Measurements from ENCODE around the gene SPATA3. TPM values are rescaled to one million over a fixed set of nuclear protein-coding genes. Genes with fewer than 3 reads are reported as not detected.
A peak's percentile ranks its signal among the peaks of the same experiment; 100 is the strongest.

Gene SPATA3
- total and polyA plus RNA-seq, 2 of the 13 experiments (the other 11 are each of a cell fraction or from before 2014, with no cell fraction given): not detected

DNA sequence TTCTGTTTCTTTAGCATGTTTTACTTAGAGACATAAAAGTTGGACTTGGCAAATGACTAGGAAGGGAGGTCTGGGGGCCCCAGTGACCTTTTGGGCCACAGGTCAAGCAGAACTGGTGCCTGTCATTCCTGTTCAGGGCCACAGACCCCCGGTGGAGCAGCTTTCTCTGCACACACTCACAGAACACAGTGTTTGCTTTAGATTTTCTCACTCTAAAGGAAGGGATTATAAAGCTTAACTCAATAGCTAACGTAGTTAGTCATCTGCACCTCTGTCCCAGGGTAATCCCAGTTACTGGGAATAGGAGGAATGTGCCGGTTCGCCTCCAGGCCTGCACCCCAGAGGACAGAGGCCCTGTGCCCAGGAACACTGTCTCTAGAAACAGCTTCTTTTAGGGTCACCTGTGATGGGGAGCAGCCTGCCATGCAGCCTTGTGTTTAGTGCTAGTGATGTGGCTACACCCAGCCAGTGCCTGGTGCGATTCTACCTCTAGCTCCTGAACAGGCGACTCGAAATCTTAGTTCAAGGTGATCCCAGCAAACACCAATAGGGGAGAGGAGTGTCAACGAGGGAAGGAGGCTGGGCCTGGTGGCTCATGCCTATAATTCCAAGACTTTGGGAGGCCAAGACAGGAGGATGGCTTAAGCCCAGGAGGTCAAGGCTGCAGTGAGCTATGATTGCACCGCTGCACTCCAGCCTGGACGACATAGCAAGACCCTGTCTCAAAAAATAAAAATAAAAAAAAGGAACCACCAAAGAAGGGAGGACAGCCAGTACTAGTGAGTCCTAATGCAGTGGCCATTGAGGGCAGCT lies 11.6 kb downstream of the SPATA3 start:
- no peaks in the 10 kb centered on the region for H3K79me2 ChIP-seq (ENCODE audit: insufficient read depth, low read length)
- intact Hi-C loops (cut with micrococcal nuclease; ENCODE audit: unreplicated experiment) (loop anchor here (2.0 kb wide), 1 partner anchor 43 kb away; no protein-coding TSS in a partner anchor), in situ Hi-C loops (cut with HindIII; ENCODE audit: extremely low pct_ligation_motif_present, low pct_unique_long_range_greater_than_20kb) (no loop called here)
- no peaks in the 10 kb centered on the region for H3K36me3 ChIP-seq (replicated peaks in 1 of 2; ENCODE audit: control insufficient read depth in 1 of 2, insufficient read depth in 2 of 2, low read length in 2 of 2)
- peaks cover 3 to 49% of the 10 kb centered on the region in 2 experiments; a peak in 4 of 5 replicates for H3K27me3 ChIP-seq (ENCODE audit: control insufficient read depth in 1 of 2, insufficient read depth in 2 of 2, low read length in 2 of 2)
- no TSS peak for BruUV-seq (replicated peaks)
- H3K4me2 ChIP-seq (ENCODE audit: low read depth, low read length): peak overlapping the region; percentile 56
- no peaks in the 10 kb centered on the region for H4K20me1 ChIP-seq (ENCODE audit: insufficient read depth, low read length)
- ATAC-seq: peak; percentile 89
- CTCF ChIA-PET (ENCODE audit: low intra/inter-chr PET ratio, low total read pairs): no interaction called here
- peak; percentile 76 for DNase-seq (ENCODE audit: low spot score)
- peak overlapping the region; percentile 7 for H3K27ac ChIP-seq (ENCODE audit: extremely low read length, insufficient read depth, low read length)
- 22% methylated on average over 10 of the region's 10 CpGs for WGBS (ENCODE audit: low lambda C conversion rate)
- peaks cover 4% of the 10 kb centered on the region; the same call in 1 of the 2 replicates for H3K9me3 ChIP-seq (ENCODE audit: low read length)
- no peak overlapping the region for H3K9ac ChIP-seq (ENCODE audit: insufficient read depth, low read depth, low read length)
- FAIRE-seq: peak; percentile 67
- POLR2A ChIA-PET: interaction anchor here (0.7 to 3.6 kb wide), 4 partner anchors 8 to 44 kb away, joined by 3 to 46 read pairs (median 4); no protein-coding TSS in a partner anchor
- no peak overlapping the region for H2AFZ ChIP-seq (ENCODE audit: low read length)
- peaks cover 36% of the 10 kb centered on the region for H3K4me1 ChIP-seq (ENCODE audit: insufficient read depth, low read length)
- peak overlapping the region in 1 of 3 experiments; percentile 15; a peak in 1 of 6 replicates for H3K4me3 ChIP-seq (replicated peaks in 1 of 3; ENCODE audit: insufficient read depth in 1 of 3, low read depth in 2 of 3, low read length in 3 of 3)
- TF ChIP-seq ZNF788 (CRISPR knock-in tag; IDR thresholded peaks at IDR 0.05; ENCODE audit: borderline replicate concordance) (peak; percentile 40; the same call in 1 of the 2 replicates), MBNL3 (CRISPR knock-in tag; conservative IDR thresholded peaks at IDR 0.05) (no peak), PRDM10 (CRISPR knock-in tag; IDR thresholded peaks at IDR 0.05; ENCODE audit: low read depth) (no peak), HMG20A (CRISPR knock-in tag; IDR thresholded peaks at IDR 0.05; ENCODE audit: borderline replicate concordance) (peak; percentile 35; the same call in 1 of the 2 replicates), JUND (CRISPR knock-in tag; IDR thresholded peaks at IDR 0.05) (0 out of 2 replicates have a peak, but pooled peaks have one; percentile 16), ZFP36 (IDR thresholded peaks at IDR 0.05; ENCODE audit: borderline replicate concordance, low read depth, low read length, partially characterized antibody) (no peak), KIAA2018 (CRISPR knock-in tag; IDR thresholded peaks at IDR 0.05; ENCODE audit: borderline replicate concordance) (no peak), IRF2 (CRISPR knock-in tag; IDR thresholded peaks at IDR 0.05) (peak; percentile 29; the same call in 1 of the 2 replicates), ZBTB7A (CRISPR knock-in tag; IDR thresholded peaks at IDR 0.05) (peak; percentile 73; the same call in 1 of the 2 replicates), ZNF292 (CRISPR knock-in tag; IDR thresholded peaks at IDR 0.05; ENCODE audit: borderline replicate concordance, low read depth) (peak; percentile 57; the same call in 1 of the 2 replicates)
